ENCODE measurements around the gene CCDC179. TPM values are rescaled to one million over a fixed set of nuclear protein-coding genes. Genes with fewer than 3 reads are reported as not detected.

CCDC179 gene
- total RNA-seq (2021) (not detected in 2 replicates), Bru-seq, nascent RNA (not detected), BruChase-seq, experiment 1, labeled RNA remaining after a 2-hour chase (not detected), BruChase-seq, experiment 2, labeled RNA remaining after a 6-hour chase (not detected)
- long read RNA-seq, result 0 reads

DNA sequence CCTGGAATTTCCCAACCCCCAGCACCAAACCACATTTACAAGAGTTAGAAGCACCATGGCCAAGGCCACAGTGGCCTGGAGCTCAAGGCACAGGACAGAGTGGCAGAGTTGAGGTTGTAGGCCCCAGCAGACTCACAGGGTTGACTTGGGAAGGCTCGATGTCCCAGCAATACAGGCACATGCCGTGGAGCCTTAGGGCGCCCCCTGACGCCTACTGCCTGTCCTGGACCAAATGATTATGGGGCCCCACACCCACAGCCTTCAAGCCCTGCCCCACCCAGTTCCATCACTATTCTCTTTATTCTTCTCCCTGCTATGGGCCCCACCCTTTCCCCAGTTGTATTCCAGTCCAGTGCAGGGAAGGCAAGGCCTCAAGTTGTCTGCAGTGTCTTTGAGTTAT lies at the start of gene CCDC179:
Gene CCDC179 (minus strand): TSS at position 234 of the 400 bp plus-strand sequence. CDS start 53 bp downstream, at position 181.
- no peaks in the 10 kb centered on the region for H3K36me3 ChIP-seq (ENCODE audit: low read depth)
- TF ChIP-seq EZH2 (IDR thresholded peaks at IDR 0.05; ENCODE audit: low read depth), result no peak
- TF ChIP-seq, protein P1, sequence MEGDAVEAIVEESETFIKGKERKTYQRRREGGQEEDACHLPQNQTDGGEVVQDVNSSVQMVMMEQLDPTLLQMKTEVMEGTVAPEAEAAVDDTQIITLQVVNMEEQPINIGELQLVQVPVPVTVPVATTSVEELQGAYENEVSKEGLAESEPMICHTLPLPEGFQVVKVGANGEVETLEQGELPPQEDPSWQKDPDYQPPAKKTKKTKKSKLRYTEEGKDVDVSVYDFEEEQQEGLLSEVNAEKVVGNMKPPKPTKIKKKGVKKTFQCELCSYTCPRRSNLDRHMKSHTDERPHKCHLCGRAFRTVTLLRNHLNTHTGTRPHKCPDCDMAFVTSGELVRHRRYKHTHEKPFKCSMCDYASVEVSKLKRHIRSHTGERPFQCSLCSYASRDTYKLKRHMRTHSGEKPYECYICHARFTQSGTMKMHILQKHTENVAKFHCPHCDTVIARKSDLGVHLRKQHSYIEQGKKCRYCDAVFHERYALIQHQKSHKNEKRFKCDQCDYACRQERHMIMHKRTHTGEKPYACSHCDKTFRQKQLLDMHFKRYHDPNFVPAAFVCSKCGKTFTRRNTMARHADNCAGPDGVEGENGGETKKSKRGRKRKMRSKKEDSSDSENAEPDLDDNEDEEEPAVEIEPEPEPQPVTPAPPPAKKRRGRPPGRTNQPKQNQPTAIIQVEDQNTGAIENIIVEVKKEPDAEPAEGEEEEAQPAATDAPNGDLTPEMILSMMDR (conservative IDR thresholded peaks at IDR 0.05), result no peak
- H3K9me2 ChIP-seq (ENCODE audit: insufficient read depth), result no peaks in the 10 kb centered on the region
- no peaks in the 10 kb centered on the region for H3F3A ChIP-seq (ENCODE audit: insufficient read depth, low read depth)
- intact Hi-C loops (cut with micrococcal nuclease; ENCODE audit: unreplicated experiment), result no loop called here
- no peaks in the 10 kb centered on the region for H4K20me1 ChIP-seq (ENCODE audit: insufficient read depth)
- BruUV-seq (replicated peaks), result no TSS peak
- H2AFZ ChIP-seq, result no peak within 1 kb of the TSS
- ChIA-PET CTCF (no interaction called here), POLR2A (ENCODE audit: unreplicated experiment) (no interaction called here)
- H3K4me2 ChIP-seq, result no peak within 1 kb of the TSS
- H3K27me3 ChIP-seq (ENCODE audit: insufficient read depth, low read depth), result no peaks in the 10 kb centered on the region
- H3K9me3 ChIP-seq (ENCODE audit: insufficient read depth, low read depth), result no peaks in the 10 kb centered on the region
- H3K27ac ChIP-seq, result no peak within 1 kb of the TSS
- no peaks in the 10 kb centered on the region for H3K4me1 ChIP-seq (replicated peaks; ENCODE audit: insufficient read depth)
- no peak within 1 kb of the TSS for H3K4me3 ChIP-seq
- DNase-seq, result no peak
- H3K79me2 ChIP-seq (ENCODE audit: low read depth), result no peaks in the 10 kb centered on the region

DNA sequence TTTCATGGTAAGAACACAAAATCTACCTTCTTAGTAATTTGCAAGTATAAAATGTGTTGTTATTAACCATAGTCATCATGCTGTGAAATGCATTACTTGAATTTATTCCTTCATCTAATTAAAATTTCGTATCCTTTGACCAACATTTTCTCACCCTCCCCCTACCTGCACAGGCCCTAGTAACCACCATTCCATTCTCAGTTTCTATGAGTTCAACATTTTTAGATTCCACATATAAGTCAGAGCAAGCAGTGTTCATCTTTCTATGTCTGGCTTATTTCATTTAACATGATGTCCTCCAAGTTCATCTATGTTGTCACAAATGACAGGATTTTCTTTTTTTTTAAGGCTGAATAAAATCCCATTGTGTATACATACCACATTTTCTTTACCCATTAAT lies 43.5 kb upstream of the CCDC179 start:
- Histone ChIP-seq H2AFZ (no peak overlapping the region), H3K27me3 (ENCODE audit: insufficient read depth, low read depth) (no peaks in the 10 kb centered on the region), H3K9me3 (ENCODE audit: insufficient read depth, low read depth) (no peaks in the 10 kb centered on the region), H3K4me2 (no peak overlapping the region), H3K4me1 (replicated peaks; ENCODE audit: insufficient read depth) (0 out of 2 replicates have a peak, but pooled peaks cover 4% of the 10 kb centered on the region), H3K27ac (no peak overlapping the region), H3K79me2 (ENCODE audit: low read depth) (no peaks in the 10 kb centered on the region), H3K4me3 (no peak overlapping the region), H3K36me3 (ENCODE audit: low read depth) (no peaks in the 10 kb centered on the region), H3K9me2 (ENCODE audit: insufficient read depth) (no peaks in the 10 kb centered on the region), H4K20me1 (ENCODE audit: insufficient read depth) (no peaks in the 10 kb centered on the region), H3F3A (ENCODE audit: insufficient read depth, low read depth) (no peaks in the 10 kb centered on the region)
- intact Hi-C loops (cut with micrococcal nuclease; ENCODE audit: unreplicated experiment), result no loop called here
- TF ChIP-seq, protein P1 (conservative IDR thresholded peaks at IDR 0.05), result no peak
- TF ChIP-seq EZH2 (IDR thresholded peaks at IDR 0.05; ENCODE audit: low read depth), result no peak
- BruUV-seq (replicated peaks), result no TSS peak
- POLR2A ChIA-PET (ENCODE audit: unreplicated experiment), result no interaction called here
- no peak for DNase-seq
- CTCF ChIA-PET, result no interaction called here

DNA sequence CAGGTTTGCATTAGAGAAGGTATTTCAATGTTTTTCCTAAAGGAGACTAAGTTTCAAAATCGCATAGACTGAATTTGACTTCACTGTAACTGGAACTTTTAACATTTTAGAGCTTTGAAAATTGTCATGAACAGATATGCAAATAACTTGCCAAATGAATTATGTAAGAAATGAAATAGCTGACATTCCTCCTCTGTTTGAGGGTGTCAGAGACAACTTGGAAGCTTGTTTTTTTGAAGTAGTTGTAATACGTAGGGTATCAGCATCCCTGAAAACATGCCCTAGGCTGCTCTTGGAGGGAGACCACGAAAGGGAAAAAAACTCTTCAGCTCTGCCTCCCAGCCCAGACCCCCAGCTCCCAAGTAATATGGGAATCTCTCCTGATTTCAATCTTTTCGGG lies 41.3 kb upstream of the CCDC179 start:
- no peaks in the 10 kb centered on the region for H3K36me3 ChIP-seq (ENCODE audit: low read depth)
- BruUV-seq (replicated peaks), result no TSS peak
- H3K9me3 ChIP-seq (ENCODE audit: insufficient read depth, low read depth), result no peaks in the 10 kb centered on the region
- no peaks in the 10 kb centered on the region for H3F3A ChIP-seq (ENCODE audit: insufficient read depth, low read depth)
- H2AFZ ChIP-seq, result no peak overlapping the region
- no peaks in the 10 kb centered on the region for H3K27me3 ChIP-seq (ENCODE audit: insufficient read depth, low read depth)
- 0 out of 2 replicates have a peak, but pooled peaks cover 4% of the 10 kb centered on the region for H3K4me1 ChIP-seq (replicated peaks; ENCODE audit: insufficient read depth)
- no peak for DNase-seq
- H3K9me2 ChIP-seq (ENCODE audit: insufficient read depth), result no peaks in the 10 kb centered on the region
- CTCF ChIA-PET, result no interaction called here
- H3K27ac ChIP-seq, result no peak overlapping the region
- no peaks in the 10 kb centered on the region for H3K79me2 ChIP-seq (ENCODE audit: low read depth)
- POLR2A ChIA-PET (ENCODE audit: unreplicated experiment), result no interaction called here
- TF ChIP-seq EZH2 (IDR thresholded peaks at IDR 0.05; ENCODE audit: low read depth), result no peak
- TF ChIP-seq, protein P1 (conservative IDR thresholded peaks at IDR 0.05), result no peak
- intact Hi-C loops (cut with micrococcal nuclease; ENCODE audit: unreplicated experiment), result no loop called here
- H3K4me3 ChIP-seq, result no peak overlapping the region
- no peak overlapping the region for H3K4me2 ChIP-seq
- no peaks in the 10 kb centered on the region for H4K20me1 ChIP-seq (ENCODE audit: insufficient read depth)
